Measurements from ENCODE around the gene TIMP2.
"Not testable (repeated sequence)": the region's sequence is repeated elsewhere in the genome, so short reads cannot be mapped to it uniquely, and the experiment has no call there.

The TIMP2 gene

GRCh38 chr17:78915872-78916632 is 9.1 kb downstream of the TIMP2 start:
- Mint-ChIP-seq H3K9me3 (no peaks in the 10 kb centered on the region), H3K27me3 (peaks cover 37% of the 10 kb centered on the region), H3K36me3 (no peaks in the 10 kb centered on the region), H3K4me1 (no peaks in the 10 kb centered on the region), H3K27ac (no peak overlapping the region), H3K4me3 (no peak overlapping the region)
- CTCF ChIA-PET: no interaction called here
- DNase-seq: no peak

- H3K27ac Mint-ChIP-seq: no peak overlapping the region
- DNase-seq: no peak
- H3K4me3 Mint-ChIP-seq: no peak overlapping the region
- H3K27me3 Mint-ChIP-seq: peaks cover 46% of the 10 kb centered on the region
- no peaks in the 10 kb centered on the region for H3K9me3 Mint-ChIP-seq
- CTCF ChIA-PET: no interaction called here
- no peaks in the 10 kb centered on the region for H3K4me1 Mint-ChIP-seq
- H3K36me3 Mint-ChIP-seq: no peaks in the 10 kb centered on the region
These were observed 12.1 kb downstream of the TIMP2 start for GRCh38 chr17:78913115-78913514.

GRCh38 chr17:78912082-78912481 is 13.1 kb downstream of the TIMP2 start:
- Mint-ChIP-seq H3K9me3 (no peaks in the 10 kb centered on the region), H3K27me3 (peaks cover 42% of the 10 kb centered on the region), H3K4me1 (no peaks in the 10 kb centered on the region), H3K36me3 (no peaks in the 10 kb centered on the region), H3K27ac (no peak overlapping the region), H3K4me3 (no peak overlapping the region)
- DNase-seq: no peak
- CTCF ChIA-PET: no interaction called here

GRCh38 chr17:78911543-78911942 is 13.6 kb downstream of the TIMP2 start:
- H3K9me3 Mint-ChIP-seq, H3K27ac Mint-ChIP-seq, DNase-seq, H3K4me1 Mint-ChIP-seq, CTCF ChIA-PET, H3K4me3 Mint-ChIP-seq, H3K36me3 Mint-ChIP-seq: not testable (repeated sequence)
- H3K27me3 Mint-ChIP-seq: peaks cover 43% of the 10 kb centered on the region

- Mint-ChIP-seq H3K36me3 (no peaks in the 10 kb centered on the region), H3K4me1 (no peaks in the 10 kb centered on the region), H3K9me3 (no peaks in the 10 kb centered on the region), H3K27ac (no peak overlapping the region), H3K27me3 (peaks cover 37% of the 10 kb centered on the region), H3K4me3 (no peak overlapping the region)
- DNase-seq: no peak
- CTCF ChIA-PET: no interaction called here
These were observed 14.5 kb downstream of the TIMP2 start for GRCh38 chr17:78910497-78911284.

GRCh38 chr17:78908426-78908825 is 16.8 kb downstream of the TIMP2 start:
- Mint-ChIP-seq H3K27me3 (peaks cover 42% of the 10 kb centered on the region), H3K36me3 (no peaks in the 10 kb centered on the region), H3K27ac (no peak overlapping the region), H3K4me3 (no peak overlapping the region), H3K9me3 (no peaks in the 10 kb centered on the region), H3K4me1 (no peaks in the 10 kb centered on the region)
- DNase-seq: no peak
- CTCF ChIA-PET: no interaction called here

GRCh38 chr17:78905541-78905940 is 19.6 kb downstream of the TIMP2 start:
- Mint-ChIP-seq H3K4me3 (no peak overlapping the region), H3K4me1 (no peaks in the 10 kb centered on the region), H3K9me3 (no peaks in the 10 kb centered on the region), H3K27ac (no peak overlapping the region), H3K36me3 (no peaks in the 10 kb centered on the region), H3K27me3 (peaks cover 45% of the 10 kb centered on the region)
- DNase-seq: no peak
- CTCF ChIA-PET: interaction anchor here (0.7 kb wide), 1 partner anchor 14 kb away, joined by 3 read pairs; no protein-coding TSS in a partner anchor

- CTCF ChIA-PET: no interaction called here
- Mint-ChIP-seq H3K36me3 (no peaks in the 10 kb centered on the region), H3K27ac (no peak overlapping the region), H3K4me1 (no peaks in the 10 kb centered on the region), H3K4me3 (no peak overlapping the region), H3K27me3 (peaks cover 45% of the 10 kb centered on the region), H3K9me3 (no peaks in the 10 kb centered on the region)
- no peak for DNase-seq
These were observed 20.1 kb downstream of the TIMP2 start for GRCh38 chr17:78905116-78905515.

- H3K9me3 Mint-ChIP-seq: no peaks in the 10 kb centered on the region
- H3K4me3 Mint-ChIP-seq: no peak overlapping the region
- H3K4me1 Mint-ChIP-seq: no peaks in the 10 kb centered on the region
- CTCF ChIA-PET: no interaction called here
- peaks cover 44% of the 10 kb centered on the region for H3K27me3 Mint-ChIP-seq
- no peaks in the 10 kb centered on the region for H3K36me3 Mint-ChIP-seq
- no peak overlapping the region for H3K27ac Mint-ChIP-seq
- DNase-seq: no peak
These were observed 20.8 kb downstream of the TIMP2 start for GRCh38 chr17:78904371-78904770.

GRCh38 chr17:78903101-78903779 is 21.9 kb downstream of the TIMP2 start, which contains the start of gene CEP295NL:
TSS of gene CEP295NL (minus strand) at chr17:78903201. CDS start at chr17:78901828, 1,373 bp downstream.
- DNase-seq: no peak
- Mint-ChIP-seq H3K9me3 (no peaks in the 10 kb centered on the region), H3K27me3 (peaks cover 40% of the 10 kb centered on the region), H3K36me3 (no peaks in the 10 kb centered on the region), H3K4me3 (no peak within 1 kb of the TSS), H3K4me1 (no peaks in the 10 kb centered on the region), H3K27ac (peak within 1 kb of the TSS; percentile 42)
- CTCF ChIA-PET: no interaction called here

- H3K36me3 Mint-ChIP-seq, H3K27ac Mint-ChIP-seq, H3K4me1 Mint-ChIP-seq, CTCF ChIA-PET, H3K9me3 Mint-ChIP-seq, H3K4me3 Mint-ChIP-seq, DNase-seq: not testable (repeated sequence)
- H3K27me3 Mint-ChIP-seq: peaks cover 40% of the 10 kb centered on the region
These were observed 23.0 kb downstream of the TIMP2 start for GRCh38 chr17:78902231-78902630.

- DNase-seq: no peak
- H3K4me3 Mint-ChIP-seq: no peak overlapping the region
- no peaks in the 10 kb centered on the region for H3K4me1 Mint-ChIP-seq
- no peak overlapping the region for H3K27ac Mint-ChIP-seq
- no peaks in the 10 kb centered on the region for H3K9me3 Mint-ChIP-seq
- CTCF ChIA-PET: no interaction called here
- no peaks in the 10 kb centered on the region for H3K36me3 Mint-ChIP-seq
- H3K27me3 Mint-ChIP-seq: peaks cover 37% of the 10 kb centered on the region
These were observed 23.4 kb downstream of the TIMP2 start for GRCh38 chr17:78901806-78902205.

- no peak overlapping the region for H3K27ac Mint-ChIP-seq
- H3K4me3 Mint-ChIP-seq: no peak overlapping the region
- CTCF ChIA-PET: interaction anchor here (0.9 kb wide), 1 partner anchor 70 kb away, joined by 3 read pairs; no protein-coding TSS in a partner anchor
- H3K36me3 Mint-ChIP-seq: no peaks in the 10 kb centered on the region
- H3K4me1 Mint-ChIP-seq: no peaks in the 10 kb centered on the region
- H3K27me3 Mint-ChIP-seq: peaks cover 44% of the 10 kb centered on the region
- DNase-seq: no peak
- H3K9me3 Mint-ChIP-seq: no peaks in the 10 kb centered on the region
These were observed 24.4 kb downstream of the TIMP2 start for GRCh38 chr17:78900816-78901215.

- CTCF ChIA-PET: interaction anchor here (0.8 kb wide), 1 partner anchor 34 kb away, joined by 3 read pairs; no protein-coding TSS in a partner anchor
- no peak for DNase-seq
- no peak overlapping the region for H3K27ac Mint-ChIP-seq
- peaks cover 41% of the 10 kb centered on the region for H3K27me3 Mint-ChIP-seq
- no peak overlapping the region for H3K4me3 Mint-ChIP-seq
- no peaks in the 10 kb centered on the region for H3K36me3 Mint-ChIP-seq
- H3K9me3 Mint-ChIP-seq: no peaks in the 10 kb centered on the region
- no peaks in the 10 kb centered on the region for H3K4me1 Mint-ChIP-seq
These were observed 25.6 kb downstream of the TIMP2 start for GRCh38 chr17:78899361-78900260.

All from activated naive CD4-positive, alpha-beta T cell treated with anti-CD3 and anti-CD28 coated beads, Interleukin-2, amount 10 ng/mL, durations not matched to agents 7 days and 5 days (primary cell).